Muscle layer of duodenum (tissue), 2 donors: ENCODE results near the gene MTUS2.

Experiments
- H3K27ac ChIP-seq: one replicate; pipeline ENCODE4 v1.7.0; 2013; ENCODE audit warnings: mild to moderate bottlenecking, low read length
- H3K27me3 ChIP-seq: one replicate; pipeline ENCODE4 v1.7.0; 2013; ENCODE audit warnings: low read depth, mild to moderate bottlenecking, control low read depth, low read length
- H3K36me3 ChIP-seq, 2 donors: one replicate each; pipeline ENCODE4 v1.7.0; 2013; ENCODE audit warnings: low read length in 2 of 2, control low read depth in 1 of 2, mild to moderate bottlenecking in 1 of 2; ENCODE audit not compliant: insufficient read depth in 2 of 2, control insufficient read depth in 1 of 2
- H3K4me1 ChIP-seq, 2 donors: one replicate each; pipeline ENCODE4 v1.7.0; 2013; ENCODE audit warnings: low read length in 2 of 2, mild to moderate bottlenecking in 2 of 2, control low read depth in 1 of 2, moderate library complexity in 1 of 2; ENCODE audit not compliant: insufficient read depth in 2 of 2, control insufficient read depth in 1 of 2
- H3K4me3 ChIP-seq, 2 donors: one replicate each; pipeline ENCODE4 v1.7.0; 2013; ENCODE audit warnings: low read length in 2 of 2, low read depth in 1 of 2, mild to moderate bottlenecking in 1 of 2
- H3K9me3 ChIP-seq, 2 donors: one replicate each; pipeline ENCODE4 v1.7.0; 2013; ENCODE audit warnings: low read length in 2 of 2, control low read depth in 1 of 2, mild to moderate bottlenecking in 1 of 2; ENCODE audit not compliant: control insufficient read depth in 1 of 2
- donor health status: healthy.

MTUS2 gene

DNA sequence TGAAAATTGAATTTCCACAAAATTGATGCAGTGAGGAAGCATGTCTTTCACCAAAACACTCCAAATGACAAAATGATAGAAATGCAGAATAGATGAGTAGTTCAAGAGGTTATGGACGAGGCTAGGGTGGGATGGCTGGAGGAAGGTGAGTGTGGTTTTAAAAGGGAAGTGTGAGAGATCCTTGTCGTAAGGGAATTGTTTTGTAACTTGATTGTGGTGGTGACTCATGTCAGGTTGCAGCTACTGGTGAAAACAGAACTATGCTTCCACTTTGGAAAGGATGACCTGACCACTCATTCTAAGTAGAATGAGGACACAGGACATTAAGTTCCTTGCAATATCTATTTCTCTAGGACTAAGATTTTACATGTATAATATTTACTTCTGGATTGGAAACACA lies 345.7 kb downstream of the MTUS2 start:
- Histone ChIP-seq H3K9me3 (no peaks in the 10 kb centered on the region), H3K36me3 (no peaks in the 10 kb centered on the region), H3K4me1 (peaks cover 0 to 5% of the 10 kb centered on the region in 2 donors), H3K27ac (no peak overlapping the region), H3K4me3 (no peak overlapping the region), H3K27me3 (no peaks in the 10 kb centered on the region)

DNA sequence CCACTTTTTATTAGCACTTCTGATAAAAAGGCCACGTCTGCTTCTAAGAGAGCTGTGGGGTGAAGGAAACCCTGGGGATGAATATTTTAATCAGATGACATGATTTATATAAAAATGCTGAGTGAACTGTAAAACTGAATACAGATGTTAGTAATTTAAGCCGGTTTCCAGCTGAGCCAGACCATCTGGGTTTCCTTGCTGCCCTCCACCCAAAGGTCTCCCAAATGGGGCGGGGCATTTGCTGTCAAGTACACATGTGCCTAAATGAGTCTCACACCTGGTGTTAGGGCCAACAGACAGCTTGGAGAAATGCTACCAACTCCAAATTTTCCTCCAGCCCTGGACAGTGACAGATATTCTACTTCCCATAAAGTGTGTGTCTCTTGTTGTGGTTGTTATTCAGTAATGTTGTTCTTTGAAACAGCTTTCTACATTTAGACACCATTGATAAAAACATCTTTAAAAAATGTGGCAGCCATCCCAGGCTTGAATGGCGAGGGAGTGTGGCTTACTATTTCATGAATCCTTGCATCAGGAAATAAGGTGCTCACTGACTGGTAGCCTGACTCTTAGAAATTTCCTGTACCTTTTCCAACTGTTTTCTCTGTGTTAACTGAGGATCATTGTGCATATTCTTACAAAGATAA lies 350.4 kb downstream of the MTUS2 start:
- H3K9me3 ChIP-seq = no peaks in the 10 kb centered on the region
- H3K27me3 ChIP-seq = no peaks in the 10 kb centered on the region
- H3K36me3 ChIP-seq = no peaks in the 10 kb centered on the region
- peaks cover 0 to 5% of the 10 kb centered on the region in 2 donors for H3K4me1 ChIP-seq
- no peak overlapping the region for H3K4me3 ChIP-seq
- H3K27ac ChIP-seq = no peak overlapping the region

DNA sequence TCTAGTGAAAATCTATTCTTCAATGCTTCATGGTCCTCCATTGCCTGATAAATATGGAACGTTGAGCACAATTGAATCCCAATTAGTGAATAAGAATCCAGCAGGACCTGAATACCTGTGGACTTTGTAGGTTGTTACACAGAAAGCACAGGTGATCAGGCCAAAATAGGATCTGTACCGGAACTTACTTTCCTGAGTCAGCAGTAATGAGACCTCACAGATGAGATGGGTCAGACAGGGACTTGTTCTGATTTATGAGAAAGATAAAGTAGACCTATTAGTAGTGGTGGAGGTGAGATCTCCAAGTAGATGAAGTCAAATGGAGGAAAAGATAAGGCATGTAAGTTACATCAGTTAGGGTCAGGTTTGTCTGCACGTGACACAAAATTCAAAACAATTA lies 351.1 kb downstream of the MTUS2 start:
- Histone ChIP-seq H3K27me3 (no peaks in the 10 kb centered on the region), H3K36me3 (no peaks in the 10 kb centered on the region), H3K4me3 (no peak overlapping the region), H3K4me1 (peaks cover 0 to 5% of the 10 kb centered on the region in 2 donors), H3K9me3 (no peaks in the 10 kb centered on the region), H3K27ac (no peak overlapping the region)

DNA sequence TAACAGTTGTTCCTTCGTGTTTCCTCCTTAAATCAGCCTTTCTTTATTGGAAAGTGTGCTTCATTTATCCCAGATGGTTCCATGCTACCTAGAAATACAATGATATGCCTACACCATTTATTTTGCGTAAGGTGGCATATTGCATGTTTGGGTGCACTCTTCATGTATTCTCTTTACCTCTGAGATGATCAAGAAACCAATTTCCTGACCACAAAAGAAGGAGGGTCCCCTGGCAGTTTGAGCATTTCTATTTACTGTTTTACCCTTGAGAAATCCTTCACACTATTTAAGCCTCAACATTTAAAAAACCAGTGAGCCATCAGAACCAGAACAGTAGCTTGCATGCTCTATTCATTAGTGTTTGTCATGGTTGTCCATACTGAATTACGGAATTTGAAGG lies 354.0 kb downstream of the MTUS2 start:
- Histone ChIP-seq H3K9me3 (no peaks in the 10 kb centered on the region), H3K4me3 (no peak overlapping the region), H3K27me3 (no peaks in the 10 kb centered on the region), H3K27ac (no peak overlapping the region), H3K4me1 (peaks cover 0 to 5% of the 10 kb centered on the region in 2 donors), H3K36me3 (no peaks in the 10 kb centered on the region)

DNA sequence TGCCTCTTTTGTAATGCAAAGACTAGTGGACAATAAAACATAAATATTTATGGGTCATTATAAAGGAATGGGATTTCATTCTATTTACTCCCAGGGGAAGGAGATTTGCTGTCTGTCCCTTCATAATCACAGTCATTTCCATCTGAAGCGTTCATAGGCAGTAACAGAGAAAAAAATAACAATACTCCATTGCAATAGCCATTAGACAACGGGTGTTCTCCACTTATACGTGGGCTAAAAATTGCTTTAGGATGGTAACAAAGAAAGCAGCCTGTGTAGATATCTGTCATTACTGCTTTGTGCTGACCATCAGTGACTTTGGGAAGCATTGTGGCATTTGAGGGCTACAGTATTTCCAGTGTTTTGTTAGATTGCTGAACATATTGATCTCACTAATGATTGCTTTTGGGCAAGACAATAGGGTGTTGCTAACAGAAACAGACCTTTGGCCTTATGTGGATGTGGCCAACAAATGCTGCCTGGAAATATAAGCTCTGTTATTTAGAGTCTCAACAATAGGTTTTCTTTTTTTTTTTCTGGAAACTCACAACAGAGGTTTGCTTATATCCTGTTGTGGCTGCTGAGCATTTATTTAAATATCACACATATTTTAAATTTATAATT lies 355.2 kb downstream of the MTUS2 start:
- H3K27ac ChIP-seq = no peak overlapping the region
- no peaks in the 10 kb centered on the region for H3K36me3 ChIP-seq
- no peaks in the 10 kb centered on the region for H3K9me3 ChIP-seq
- H3K4me1 ChIP-seq = no peaks in the 10 kb centered on the region
- no peaks in the 10 kb centered on the region for H3K27me3 ChIP-seq
- no peak overlapping the region for H3K4me3 ChIP-seq

DNA sequence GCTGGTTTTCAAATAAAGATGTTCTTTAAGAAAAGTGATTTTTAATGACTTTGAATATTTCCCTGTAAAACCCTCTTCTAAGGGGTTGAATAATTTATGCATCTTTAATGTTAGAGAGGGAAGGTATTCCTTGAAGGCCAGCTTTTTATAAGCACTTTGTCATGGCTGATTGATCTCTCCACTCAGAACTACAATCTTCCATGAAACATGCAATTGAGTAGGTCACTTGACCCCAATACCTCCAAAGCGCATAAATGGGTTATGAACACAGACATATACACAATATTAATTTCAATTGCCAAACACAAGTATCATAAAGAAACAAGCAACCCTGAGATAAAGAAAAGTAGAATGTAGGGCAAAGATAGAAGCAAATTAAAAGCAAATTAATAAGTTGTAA lies 359.9 kb downstream of the MTUS2 start:
- Histone ChIP-seq H3K9me3 (no peaks in the 10 kb centered on the region), H3K4me3 (no peak overlapping the region), H3K27me3 (no peaks in the 10 kb centered on the region), H3K36me3 (no peaks in the 10 kb centered on the region), H3K27ac (no peak overlapping the region), H3K4me1 (no peaks in the 10 kb centered on the region)

DNA sequence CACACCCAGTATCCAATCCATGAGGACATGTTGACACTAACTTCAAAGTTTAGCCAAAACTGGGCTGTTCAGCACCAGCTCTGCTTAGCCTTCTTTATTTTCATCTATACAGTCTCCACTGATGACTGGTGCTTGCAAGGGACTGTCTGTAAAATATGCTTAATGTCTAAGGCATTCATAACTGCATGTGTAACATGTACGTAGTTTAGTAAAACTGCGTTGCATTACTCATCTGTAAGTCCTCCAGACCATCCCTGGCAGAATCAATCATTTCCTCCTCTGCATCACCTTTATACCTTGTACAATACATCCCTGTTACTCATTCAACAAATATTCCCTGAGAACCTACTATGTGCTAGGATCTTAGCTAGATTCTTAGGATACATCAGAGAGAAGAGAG lies 362.1 kb downstream of the MTUS2 start:
- no peaks in the 10 kb centered on the region for H3K4me1 ChIP-seq
- no peaks in the 10 kb centered on the region for H3K36me3 ChIP-seq
- H3K27me3 ChIP-seq = no peaks in the 10 kb centered on the region
- H3K27ac ChIP-seq = no peak overlapping the region
- no peak overlapping the region for H3K4me3 ChIP-seq
- H3K9me3 ChIP-seq = peaks cover 0 to 6% of the 10 kb centered on the region in 2 donors

DNA sequence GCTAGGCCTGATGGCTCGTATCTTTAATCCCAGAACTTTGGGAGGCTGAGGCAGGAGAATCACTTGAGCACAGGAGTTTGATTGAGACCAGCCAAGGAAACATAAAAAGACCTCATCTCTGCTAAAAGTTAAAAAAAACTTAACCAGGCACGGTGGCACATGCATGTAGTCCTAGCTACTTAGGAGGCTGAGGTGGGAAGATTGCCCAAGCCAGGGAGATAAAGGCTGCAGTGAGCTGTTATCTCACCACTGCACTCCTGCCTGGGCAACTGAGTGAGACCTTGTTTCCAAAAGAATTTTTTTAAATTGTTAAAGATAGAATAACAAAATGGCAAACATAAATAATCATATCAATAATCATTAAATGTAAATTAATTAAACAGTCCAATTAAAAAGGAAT lies 365.8 kb downstream of the MTUS2 start:
- peaks cover 0 to 6% of the 10 kb centered on the region in 2 donors for H3K9me3 ChIP-seq
- H3K27me3 ChIP-seq = no peaks in the 10 kb centered on the region
- no peaks in the 10 kb centered on the region for H3K36me3 ChIP-seq
- H3K4me3 ChIP-seq = no peak overlapping the region
- H3K27ac ChIP-seq = no peak overlapping the region
- H3K4me1 ChIP-seq = no peaks in the 10 kb centered on the region

DNA sequence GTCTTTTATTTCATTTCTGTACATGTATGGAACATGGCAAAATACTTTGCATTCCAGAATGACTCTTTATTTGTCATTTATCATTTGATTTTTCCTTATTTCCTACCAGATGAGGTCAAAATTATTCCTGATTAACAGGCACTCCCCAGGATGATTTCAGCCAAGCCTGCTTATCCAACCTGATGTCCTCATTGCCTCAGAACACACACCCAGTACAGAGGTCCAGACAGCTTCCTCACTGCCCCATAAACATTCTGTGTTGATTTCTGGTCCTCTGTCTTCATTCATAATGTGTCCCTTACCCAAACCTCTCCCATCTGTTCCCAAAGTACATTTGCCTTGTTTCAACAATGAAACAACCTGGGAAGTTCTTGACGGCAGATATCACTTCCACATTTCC lies 367.4 kb downstream of the MTUS2 start:
- H3K4me3 ChIP-seq = no peak overlapping the region
- H3K9me3 ChIP-seq = peaks cover 0 to 6% of the 10 kb centered on the region in 2 donors
- H3K4me1 ChIP-seq = no peaks in the 10 kb centered on the region
- no peak overlapping the region for H3K27ac ChIP-seq
- no peaks in the 10 kb centered on the region for H3K27me3 ChIP-seq
- no peaks in the 10 kb centered on the region for H3K36me3 ChIP-seq

DNA sequence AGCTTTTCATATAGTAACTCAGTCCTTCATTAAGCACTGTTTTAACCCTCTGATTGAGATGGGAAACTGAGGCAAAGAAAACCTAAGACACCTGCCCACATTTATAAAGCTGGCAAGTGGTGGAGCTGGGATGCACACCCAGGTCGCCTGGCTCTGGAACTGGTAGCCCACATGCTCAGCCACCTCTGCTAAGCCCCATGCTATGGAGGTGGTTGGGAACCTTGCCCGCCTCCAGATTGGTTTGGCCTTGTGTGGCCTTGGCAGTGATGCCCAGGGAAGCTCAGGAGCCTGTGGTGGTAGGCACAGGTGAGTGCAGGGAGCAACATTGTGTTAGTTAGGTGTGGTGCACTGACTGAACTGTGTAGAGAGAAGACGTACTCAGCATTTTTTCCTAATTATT lies 370.2 kb downstream of the MTUS2 start:
- Histone ChIP-seq H3K4me3 (no peak overlapping the region), H3K27me3 (no peaks in the 10 kb centered on the region), H3K9me3 (peaks cover 0 to 4% of the 10 kb centered on the region in 2 donors), H3K4me1 (no peaks in the 10 kb centered on the region), H3K27ac (no peak overlapping the region), H3K36me3 (no peaks in the 10 kb centered on the region)

DNA sequence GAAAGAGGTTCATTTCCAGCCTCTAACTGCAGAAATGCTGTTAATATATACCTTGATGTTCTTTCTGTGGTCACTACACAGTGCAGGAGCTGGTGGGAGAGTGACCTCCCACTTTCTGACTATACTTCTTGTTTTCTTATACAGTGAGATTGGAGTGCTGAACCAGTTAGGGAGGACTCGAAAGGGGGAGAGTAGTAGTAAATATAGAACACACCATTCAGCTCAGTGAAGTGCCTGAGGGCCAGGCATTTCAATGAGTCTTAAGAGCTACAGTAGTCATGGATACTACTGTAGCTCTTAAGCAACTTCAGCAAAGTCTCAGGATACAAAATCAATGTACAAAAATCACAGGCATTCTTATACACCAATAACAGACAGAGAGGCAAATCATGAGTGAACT lies 372.9 kb downstream of the MTUS2 start:
- Histone ChIP-seq H3K4me1 (no peaks in the 10 kb centered on the region), H3K9me3 (no peaks in the 10 kb centered on the region), H3K4me3 (no peak overlapping the region), H3K36me3 (no peaks in the 10 kb centered on the region), H3K27me3 (no peaks in the 10 kb centered on the region), H3K27ac (no peak overlapping the region)

DNA sequence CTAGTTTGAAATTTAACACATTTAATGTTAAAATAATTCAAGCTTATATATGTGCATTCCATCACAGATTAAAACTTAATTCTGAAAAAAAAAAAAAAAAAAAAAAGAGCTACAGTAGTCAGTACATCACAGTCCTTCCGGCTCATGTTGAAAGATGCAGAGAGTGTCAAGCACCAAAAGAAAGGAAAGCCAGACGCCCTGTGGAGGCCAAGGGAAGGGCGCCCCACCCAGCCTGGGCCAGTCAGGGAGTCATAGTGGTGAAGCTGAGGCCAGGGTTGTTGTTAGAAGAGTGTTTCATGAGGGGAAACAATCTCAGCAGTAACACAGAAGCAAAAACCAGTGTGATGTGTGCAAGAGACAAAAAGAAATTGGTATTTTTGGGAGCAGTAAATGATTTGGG lies 375.3 kb downstream of the MTUS2 start:
- H3K9me3 ChIP-seq = no peaks in the 10 kb centered on the region
- H3K4me3 ChIP-seq = no peak overlapping the region
- H3K27me3 ChIP-seq = no peaks in the 10 kb centered on the region
- H3K36me3 ChIP-seq = no peaks in the 10 kb centered on the region
- H3K4me1 ChIP-seq = no peaks in the 10 kb centered on the region
- no peak overlapping the region for H3K27ac ChIP-seq
